ENCODE data around the gene NAA40.

- TF ChIP-seq CTCF (conservative IDR thresholded peaks at IDR 0.05; ENCODE audit: low read depth, low read length), result no peak
- no peak for TF ChIP-seq CEBPB (IDR thresholded peaks at IDR 0.05; ENCODE audit: low read depth, low read length)
- TF ChIP-seq POLR2A (IDR thresholded peaks at IDR 0.05; ENCODE audit: low read depth, low read length), result no peak
- no peak for TF ChIP-seq BHLHE40 (IDR thresholded peaks at IDR 0.05; ENCODE audit: low read depth, low read length)
- no peak for TF ChIP-seq MXI1 (IDR thresholded peaks at IDR 0.05; ENCODE audit: borderline replicate concordance, low read depth, low read length)
- no peak for TF ChIP-seq MAZ (IDR thresholded peaks at IDR 0.05; ENCODE audit: borderline replicate concordance, low read depth, low read length)
- TF ChIP-seq RFX5 (IDR thresholded peaks at IDR 0.05; ENCODE audit: low read depth, low read length), result no peak
- TF ChIP-seq USF2 (IDR thresholded peaks at IDR 0.05; ENCODE audit: low read depth, low read length), result no peak
- TF ChIP-seq SMC3 (IDR thresholded peaks at IDR 0.05; ENCODE audit: low read depth, low read length), result no peak
Observed at GRCh38 chr11:63969461-63969860, 30.7 kb downstream of the NAA40 start.
